GM19193 (cell line): Measurements from ENCODE around the gene AFF1.

Experiments used
- POLR2A ChIP-seq: IDR thresholded peaks from 4 replicates; pipeline ENCODE4 v1.6.1; 2011; ENCODE audit not compliant: insufficient read depth, insufficient read length; ENCODE audit errors: extremely low read depth

AFF1 gene

DNA sequence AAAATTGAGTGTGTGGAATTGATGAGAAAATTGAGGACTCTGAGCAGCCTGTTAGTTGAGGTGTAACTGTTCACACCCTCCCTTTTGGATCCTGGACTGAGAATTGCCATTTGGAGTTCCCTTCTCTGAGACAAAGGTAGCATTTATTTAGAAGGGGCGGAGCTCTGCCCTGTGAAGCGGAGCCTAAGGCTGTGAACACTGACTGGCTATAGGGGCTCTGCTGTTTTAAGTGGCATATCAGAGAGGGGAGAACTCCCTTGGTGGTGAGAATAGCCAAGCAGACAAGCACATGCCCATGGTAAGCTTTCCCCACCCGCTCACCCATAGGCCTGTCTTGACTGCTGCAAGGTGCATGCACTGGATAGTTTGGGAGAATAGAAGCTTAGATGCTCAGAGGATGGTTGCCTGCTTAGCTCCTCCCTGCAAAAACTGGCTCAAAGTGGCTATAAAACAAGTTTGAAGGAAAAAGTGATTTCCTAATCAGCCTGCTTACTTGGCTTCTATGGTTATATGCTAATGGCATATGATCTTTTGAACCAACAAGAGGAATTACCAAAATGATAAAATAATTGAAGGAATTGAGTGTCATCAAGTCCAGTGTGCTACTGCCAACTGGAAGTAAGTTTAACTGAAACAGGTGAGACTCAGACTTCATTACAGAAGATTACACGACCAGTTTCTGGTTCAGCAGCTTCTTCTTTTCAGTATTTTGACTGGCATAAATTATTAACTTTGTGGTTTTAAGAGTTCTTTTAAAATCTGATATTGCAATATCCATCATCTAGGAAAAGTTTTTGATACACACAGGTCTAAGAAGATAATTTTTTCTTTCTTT, 108.4 kb downstream of the AFF1 start:
- peak; percentile 27 for TF ChIP-seq POLR2A

GRCh38 chr4:87044511-87045233, 109.9 kb downstream of the AFF1 start:
- TF ChIP-seq POLR2A: no peak

DNA sequence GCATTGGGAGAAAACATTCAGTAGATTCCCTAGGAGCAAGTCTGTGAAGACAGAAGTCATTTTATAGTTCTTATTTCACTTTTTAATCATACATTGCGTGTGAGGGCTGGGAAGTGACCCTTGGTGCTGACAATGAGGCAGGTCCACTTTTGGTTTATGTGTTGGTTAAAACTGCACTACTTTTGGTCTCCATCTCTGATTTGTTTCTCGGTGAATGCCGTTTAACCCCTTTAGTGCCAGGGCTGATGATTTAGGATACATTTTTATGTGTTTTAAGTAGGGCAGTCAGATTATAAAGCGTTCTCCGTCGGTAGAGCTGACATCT, 110.4 kb downstream of the AFF1 start:
- no peak for TF ChIP-seq POLR2A

- no peak for TF ChIP-seq POLR2A
These were observed 110.8 kb downstream of the AFF1 start for GRCh38 chr4:87045659-87046058.

DNA sequence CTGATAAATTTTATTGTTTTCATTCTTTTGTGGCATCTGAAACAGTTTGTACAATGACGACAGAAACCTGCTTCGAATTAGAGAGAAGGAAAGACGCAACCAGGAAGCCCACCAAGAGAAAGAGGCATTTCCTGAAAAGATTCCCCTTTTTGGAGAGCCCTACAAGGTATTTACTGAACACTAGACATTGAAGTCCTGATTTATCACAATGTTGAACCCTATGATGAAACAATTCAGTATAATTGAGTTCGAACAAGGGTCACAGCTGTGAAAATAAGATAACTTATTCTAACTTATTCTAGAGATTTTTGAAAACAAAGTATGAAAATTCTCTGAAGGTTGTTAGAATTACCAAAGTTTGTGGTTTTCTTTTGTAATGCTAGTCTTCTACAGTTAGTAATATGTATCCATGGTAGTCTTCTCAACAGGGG, 111.3 kb downstream of the AFF1 start:
- no peak for TF ChIP-seq POLR2A

DNA sequence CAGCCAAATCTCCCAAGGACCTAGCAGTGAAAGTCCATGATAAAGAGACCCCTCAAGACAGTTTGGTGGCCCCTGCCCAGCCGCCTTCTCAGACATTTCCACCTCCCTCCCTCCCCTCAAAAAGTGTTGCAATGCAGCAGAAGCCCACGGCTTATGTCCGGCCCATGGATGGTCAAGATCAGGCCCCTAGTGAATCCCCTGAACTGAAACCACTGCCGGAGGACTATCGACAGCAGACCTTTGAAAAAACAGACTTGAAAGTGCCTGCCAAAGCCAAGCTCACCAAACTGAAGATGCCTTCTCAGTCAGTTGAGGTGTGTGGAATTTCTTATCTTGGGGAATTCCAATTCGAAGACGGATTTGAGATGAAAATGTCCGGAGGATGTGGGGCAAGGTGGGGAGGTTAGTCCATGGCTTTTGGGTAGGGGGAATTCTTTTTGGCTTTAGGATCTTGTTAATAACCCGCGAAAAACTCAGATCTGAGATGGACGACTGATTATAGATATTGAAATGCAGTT, 112.5 kb downstream of the AFF1 start:
- no peak for TF ChIP-seq POLR2A

DNA sequence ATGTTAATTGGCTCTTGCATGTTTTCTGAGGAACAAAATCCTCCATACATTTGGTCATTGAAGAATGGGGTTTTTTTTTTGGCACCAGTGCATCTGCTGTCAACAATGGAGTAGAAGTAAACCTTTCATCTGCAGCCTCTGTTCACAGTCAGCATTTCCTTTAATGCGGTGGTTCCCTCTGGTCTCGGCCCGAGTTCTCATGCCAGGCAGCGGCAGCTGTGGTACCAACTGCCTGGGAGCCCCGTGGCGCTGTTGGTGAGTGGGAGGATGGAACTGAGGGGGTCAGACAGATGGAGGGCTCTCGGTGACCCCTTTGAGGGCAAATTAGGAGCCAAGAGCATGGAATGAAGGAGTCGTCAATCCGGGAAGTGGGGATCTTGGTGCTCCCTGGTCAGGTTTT, 114.7 kb downstream of the AFF1 start:
- no peak for TF ChIP-seq POLR2A

DNA sequence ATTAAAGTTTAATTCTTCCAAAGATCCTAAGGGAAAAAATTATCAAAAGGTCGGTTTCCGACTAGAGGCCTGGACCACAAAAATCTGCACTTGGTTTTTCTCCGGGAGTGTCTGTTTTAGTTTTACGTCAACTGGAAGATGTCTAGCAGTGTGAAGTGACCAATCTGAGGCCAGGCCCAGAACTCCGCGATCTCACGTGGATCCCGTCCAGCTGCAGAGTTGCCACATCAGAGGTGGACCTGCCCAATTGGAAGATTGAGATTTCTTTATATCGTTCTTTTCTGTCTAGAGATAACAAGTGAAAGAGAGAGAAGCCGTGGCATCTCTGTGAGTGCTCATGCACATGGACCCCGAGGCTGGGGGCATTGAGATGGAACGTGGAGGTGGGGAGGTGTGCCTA, 115.8 kb downstream of the AFF1 start:
- TF ChIP-seq POLR2A: no peak

GRCh38 chr4:87051121-87051713, 116.4 kb downstream of the AFF1 start:
- TF ChIP-seq POLR2A: no peak

GRCh38 chr4:87052615-87053014, 117.8 kb downstream of the AFF1 start:
- no peak for TF ChIP-seq POLR2A

- TF ChIP-seq POLR2A: no peak
These were observed 118.4 kb downstream of the AFF1 start for GRCh38 chr4:87053176-87053658.

DNA sequence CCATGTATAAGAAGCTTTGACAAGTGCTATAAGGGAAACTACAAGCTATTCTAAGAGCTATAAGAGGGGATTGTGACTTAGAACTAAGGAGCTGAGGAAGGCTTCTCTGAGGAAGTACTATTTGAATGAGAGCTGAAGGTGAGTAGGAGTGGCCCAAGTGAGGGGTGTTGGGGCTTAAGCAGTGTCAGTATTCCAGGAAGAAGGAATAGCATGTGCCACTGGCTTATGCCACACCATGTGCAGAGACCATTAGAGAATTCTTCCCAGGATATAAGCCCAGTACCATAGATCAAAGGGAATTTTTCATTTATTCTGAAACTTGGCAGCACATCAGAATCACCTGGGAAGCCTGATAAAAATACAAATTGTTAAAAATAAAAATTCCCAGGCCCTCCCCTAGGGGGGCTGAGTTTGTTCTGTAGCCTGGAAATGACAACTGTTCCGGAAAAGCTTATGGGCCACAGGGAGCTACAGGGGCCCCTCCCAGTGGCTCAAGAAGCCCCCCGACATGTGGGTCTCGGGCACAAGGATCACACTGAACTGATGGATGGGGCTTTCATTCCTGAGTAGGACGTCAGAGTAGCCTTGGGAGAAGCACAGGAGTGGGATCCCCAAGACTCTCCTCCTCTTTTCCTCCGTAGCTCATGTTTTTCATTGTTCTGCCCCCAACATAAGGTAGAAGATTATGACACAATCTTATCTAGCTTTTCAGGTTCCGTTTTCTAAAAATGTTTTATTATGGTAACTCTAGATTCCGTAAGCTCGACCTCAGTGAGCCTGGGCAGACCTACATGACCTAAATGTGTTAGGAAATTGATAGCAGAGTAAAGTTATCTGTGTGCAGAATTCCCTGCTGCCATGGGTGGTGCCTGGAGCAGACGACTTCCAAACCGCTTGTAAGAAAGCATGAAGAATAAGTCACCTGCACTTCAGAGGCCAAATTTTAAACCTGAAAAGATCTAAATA, 119.3 kb downstream of the AFF1 start:
- no peak for TF ChIP-seq POLR2A

DNA sequence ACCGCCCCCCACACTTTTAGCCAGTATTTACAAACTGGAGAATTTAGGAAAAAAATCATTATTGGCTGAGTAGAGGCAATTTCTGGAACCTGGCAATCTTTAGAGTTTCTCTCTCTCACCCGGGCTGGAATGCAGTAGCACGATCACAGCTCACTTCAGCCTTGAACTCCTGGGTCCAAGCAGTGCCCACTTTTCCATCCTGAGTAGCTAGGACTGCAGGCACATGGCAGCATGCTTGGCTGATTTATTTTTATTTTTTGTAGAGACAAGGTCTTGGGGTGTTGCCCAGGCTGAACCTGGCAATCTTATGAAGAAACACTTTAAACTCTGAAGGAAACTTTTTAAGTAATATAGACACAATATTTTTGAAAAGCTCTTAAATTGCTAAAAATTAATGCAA, 120.1 kb downstream of the AFF1 start:
- no peak for TF ChIP-seq POLR2A

DNA sequence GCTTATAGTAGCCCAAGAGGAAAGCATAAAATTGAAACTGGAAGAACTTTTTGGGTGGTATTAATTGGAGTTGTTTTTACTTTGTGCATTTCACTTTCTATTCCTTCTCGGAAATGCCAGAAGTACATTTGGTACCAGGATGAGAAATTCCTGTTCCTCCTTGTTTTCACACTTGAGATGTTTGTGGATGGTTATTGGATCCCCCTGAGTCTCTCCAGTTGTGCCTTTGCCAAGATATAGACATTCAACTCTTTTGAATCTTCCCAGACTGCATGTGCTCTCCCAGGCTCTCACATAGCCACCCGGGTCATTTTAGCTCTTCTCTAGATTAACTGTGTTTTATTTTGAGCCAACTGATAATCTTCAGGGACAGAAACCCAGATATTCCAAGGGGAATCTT, 120.5 kb downstream of the AFF1 start:
- TF ChIP-seq POLR2A: no peak

GRCh38 chr4:87056881-87057280, 122.1 kb downstream of the AFF1 start:
- no peak for TF ChIP-seq POLR2A

DNA sequence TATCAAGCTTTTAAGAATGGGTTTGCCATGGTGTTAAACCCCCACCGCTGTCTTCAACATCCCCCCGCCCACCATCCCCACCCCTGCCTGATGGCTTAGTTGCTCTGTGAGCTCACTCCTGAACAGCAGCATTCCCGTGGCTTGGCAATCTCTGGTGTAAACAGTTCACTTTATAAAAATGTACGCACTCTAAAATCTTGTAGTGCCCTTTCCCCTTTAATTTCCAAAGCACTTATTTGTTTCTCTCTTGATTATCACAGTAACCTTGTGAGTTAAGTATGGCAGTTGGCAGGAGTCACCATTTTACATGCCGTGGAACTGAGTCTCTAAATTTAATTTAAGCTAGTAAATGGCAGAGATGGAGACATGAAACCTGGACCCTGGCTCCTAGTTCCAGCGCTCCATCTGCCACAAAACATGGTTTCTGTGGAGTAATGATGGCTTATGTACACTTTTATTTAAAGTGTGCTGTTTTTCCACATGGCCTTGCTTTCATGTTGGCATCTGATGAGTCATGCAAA, 123.1 kb downstream of the AFF1 start:
- TF ChIP-seq POLR2A: no peak
